ENCODE measurements around the gene TRIM52.

DNA sequence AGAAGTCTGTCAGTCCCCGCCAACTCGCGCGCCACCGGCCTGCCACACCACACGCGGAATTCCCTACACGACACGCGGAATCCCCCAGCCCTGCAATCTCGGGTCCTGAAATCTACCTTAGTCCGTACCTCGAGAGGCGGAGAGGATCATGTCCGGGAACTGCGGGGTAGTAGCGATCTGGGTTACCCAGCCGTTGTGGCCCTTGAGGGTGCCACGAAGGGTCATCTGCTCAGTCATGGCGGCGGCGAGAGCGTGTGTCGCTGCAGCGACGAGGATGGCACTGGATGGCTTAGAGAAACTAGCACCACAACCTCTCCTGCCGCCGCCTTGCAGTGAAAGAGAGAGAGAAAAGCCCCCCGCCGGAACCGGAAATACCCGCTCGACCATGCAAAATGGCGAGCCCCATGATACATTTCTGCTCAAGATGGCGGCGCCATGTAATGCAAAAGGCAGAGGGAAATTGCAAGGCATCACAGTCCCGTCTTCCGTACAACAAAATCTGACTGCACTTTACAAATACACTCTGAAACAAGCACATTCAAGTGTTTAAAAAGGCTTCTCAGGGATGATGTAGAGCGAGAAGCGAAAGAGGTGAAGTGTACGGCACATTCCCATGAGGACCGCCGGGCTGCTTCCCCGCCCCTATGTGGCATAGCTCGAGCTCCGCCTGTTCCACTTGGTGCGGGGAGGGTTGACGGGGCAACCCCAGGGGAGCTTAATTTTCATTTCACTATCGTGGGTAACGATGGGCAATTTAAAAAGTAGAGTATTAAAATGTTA lies 17.2 kb downstream of the TRIM52 start, which contains the start of gene RACK1:
- TF ChIP-seq, protein P1, sequence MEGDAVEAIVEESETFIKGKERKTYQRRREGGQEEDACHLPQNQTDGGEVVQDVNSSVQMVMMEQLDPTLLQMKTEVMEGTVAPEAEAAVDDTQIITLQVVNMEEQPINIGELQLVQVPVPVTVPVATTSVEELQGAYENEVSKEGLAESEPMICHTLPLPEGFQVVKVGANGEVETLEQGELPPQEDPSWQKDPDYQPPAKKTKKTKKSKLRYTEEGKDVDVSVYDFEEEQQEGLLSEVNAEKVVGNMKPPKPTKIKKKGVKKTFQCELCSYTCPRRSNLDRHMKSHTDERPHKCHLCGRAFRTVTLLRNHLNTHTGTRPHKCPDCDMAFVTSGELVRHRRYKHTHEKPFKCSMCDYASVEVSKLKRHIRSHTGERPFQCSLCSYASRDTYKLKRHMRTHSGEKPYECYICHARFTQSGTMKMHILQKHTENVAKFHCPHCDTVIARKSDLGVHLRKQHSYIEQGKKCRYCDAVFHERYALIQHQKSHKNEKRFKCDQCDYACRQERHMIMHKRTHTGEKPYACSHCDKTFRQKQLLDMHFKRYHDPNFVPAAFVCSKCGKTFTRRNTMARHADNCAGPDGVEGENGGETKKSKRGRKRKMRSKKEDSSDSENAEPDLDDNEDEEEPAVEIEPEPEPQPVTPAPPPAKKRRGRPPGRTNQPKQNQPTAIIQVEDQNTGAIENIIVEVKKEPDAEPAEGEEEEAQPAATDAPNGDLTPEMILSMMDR (tag by site-specific recombination; IDR thresholded peaks at IDR 0.05), result peak; percentile 35
- TF ChIP-seq GLI2 (tag by site-specific recombination; IDR thresholded peaks at IDR 0.05; ENCODE audit: borderline replicate concordance, low read depth) (no peak), KLF9 (tag by site-specific recombination; IDR thresholded peaks at IDR 0.05; ENCODE audit: low read depth) (no peak; the same call in 1 of the 2 replicates), ZSCAN30 (tag by site-specific recombination; IDR thresholded peaks at IDR 0.05) (peak; percentile 88), HOXA7 (CRISPR knock-in tag; IDR thresholded peaks at IDR 0.05; ENCODE audit: borderline replicate concordance) (no peak), ZBTB1 (tag by site-specific recombination; IDR thresholded peaks at IDR 0.05) (no peak), KLF16 (tag by site-specific recombination; IDR thresholded peaks at IDR 0.05) (no peak), ZNF561 (tag by site-specific recombination; IDR thresholded peaks at IDR 0.05; ENCODE audit: borderline replicate concordance) (no peak; the same call in 1 of the 2 replicates), ZNF324 (tag by site-specific recombination; IDR thresholded peaks at IDR 0.05) (peak; percentile 56; the same call in 1 of the 2 replicates), ZNF311 (tag by site-specific recombination; IDR thresholded peaks at IDR 0.05; ENCODE audit: borderline replicate concordance) (no peak), ZNF548 (tag by site-specific recombination; IDR thresholded peaks at IDR 0.05) (0 out of 2 replicates have a peak, but pooled peaks have one; percentile 48), ZNF184 (tag by site-specific recombination; IDR thresholded peaks at IDR 0.05) (0 out of 2 replicates have a peak, but pooled peaks have one; percentile 37), ZNF624 (tag by site-specific recombination; IDR thresholded peaks at IDR 0.05) (no peak)
- TF ChIP-seq, protein P2, sequence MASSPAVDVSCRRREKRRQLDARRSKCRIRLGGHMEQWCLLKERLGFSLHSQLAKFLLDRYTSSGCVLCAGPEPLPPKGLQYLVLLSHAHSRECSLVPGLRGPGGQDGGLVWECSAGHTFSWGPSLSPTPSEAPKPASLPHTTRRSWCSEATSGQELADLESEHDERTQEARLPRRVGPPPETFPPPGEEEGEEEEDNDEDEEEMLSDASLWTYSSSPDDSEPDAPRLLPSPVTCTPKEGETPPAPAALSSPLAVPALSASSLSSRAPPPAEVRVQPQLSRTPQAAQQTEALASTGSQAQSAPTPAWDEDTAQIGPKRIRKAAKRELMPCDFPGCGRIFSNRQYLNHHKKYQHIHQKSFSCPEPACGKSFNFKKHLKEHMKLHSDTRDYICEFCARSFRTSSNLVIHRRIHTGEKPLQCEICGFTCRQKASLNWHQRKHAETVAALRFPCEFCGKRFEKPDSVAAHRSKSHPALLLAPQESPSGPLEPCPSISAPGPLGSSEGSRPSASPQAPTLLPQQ (tag by site-specific recombination; IDR thresholded peaks at IDR 0.05), result no peak; the same call in none of the 2 replicates
